Measurements from ENCODE around the gene GRIN1.
A peak's percentile ranks its signal among the peaks of the same experiment; 100 is the strongest.

Gene GRIN1

GRCh38 chr9:137129456-137130175, 9.3 kb upstream of the GRIN1 start (continued):
- TF ChIP-seq, protein P1, sequence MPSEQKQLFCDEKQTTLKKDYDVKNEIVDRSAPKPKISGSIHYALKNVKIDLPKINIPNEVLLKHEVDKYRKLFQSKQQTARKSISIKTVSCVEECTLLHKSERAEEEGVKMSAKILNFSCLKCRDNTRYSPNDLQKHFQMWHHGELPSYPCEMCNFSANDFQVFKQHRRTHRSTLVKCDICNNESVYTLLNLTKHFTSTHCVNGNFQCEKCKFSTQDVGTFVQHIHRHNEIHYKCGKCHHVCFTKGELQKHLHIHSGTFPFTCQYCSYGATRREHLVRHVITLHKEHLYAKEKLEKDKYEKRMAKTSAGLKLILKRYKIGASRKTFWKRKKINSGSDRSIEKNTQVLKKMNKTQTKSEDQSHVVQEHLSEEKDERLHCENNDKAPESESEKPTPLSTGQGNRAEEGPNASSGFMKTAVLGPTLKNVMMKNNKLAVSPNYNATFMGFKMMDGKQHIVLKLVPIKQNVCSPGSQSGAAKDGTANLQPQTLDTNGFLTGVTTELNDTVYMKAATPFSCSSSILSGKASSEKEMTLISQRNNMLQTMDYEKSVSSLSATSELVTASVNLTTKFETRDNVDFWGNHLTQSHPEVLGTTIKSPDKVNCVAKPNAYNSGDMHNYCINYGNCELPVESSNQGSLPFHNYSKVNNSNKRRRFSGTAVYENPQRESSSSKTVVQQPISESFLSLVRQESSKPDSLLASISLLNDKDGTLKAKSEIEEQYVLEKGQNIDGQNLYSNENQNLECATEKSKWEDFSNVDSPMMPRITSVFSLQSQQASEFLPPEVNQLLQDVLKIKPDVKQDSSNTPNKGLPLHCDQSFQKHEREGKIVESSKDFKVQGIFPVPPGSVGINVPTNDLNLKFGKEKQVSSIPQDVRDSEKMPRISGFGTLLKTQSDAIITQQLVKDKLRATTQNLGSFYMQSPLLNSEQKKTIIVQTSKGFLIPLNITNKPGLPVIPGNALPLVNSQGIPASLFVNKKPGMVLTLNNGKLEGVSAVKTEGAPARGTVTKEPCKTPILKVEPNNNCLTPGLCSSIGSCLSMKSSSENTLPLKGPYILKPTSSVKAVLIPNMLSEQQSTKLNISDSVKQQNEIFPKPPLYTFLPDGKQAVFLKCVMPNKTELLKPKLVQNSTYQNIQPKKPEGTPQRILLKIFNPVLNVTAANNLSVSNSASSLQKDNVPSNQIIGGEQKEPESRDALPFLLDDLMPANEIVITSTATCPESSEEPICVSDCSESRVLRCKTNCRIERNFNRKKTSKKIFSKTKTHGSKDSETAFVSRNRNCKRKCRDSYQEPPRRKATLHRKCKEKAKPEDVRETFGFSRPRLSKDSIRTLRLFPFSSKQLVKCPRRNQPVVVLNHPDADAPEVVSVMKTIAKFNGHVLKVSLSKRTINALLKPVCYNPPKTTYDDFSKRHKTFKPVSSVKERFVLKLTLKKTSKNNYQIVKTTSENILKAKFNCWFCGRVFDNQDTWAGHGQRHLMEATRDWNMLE (tag by site-specific recombination; conservative IDR thresholded peaks at IDR 0.05; ENCODE audit: low read depth), result no peak
- TF ChIP-seq HOXC10 (CRISPR knock-in tag; IDR thresholded peaks at IDR 0.05) (no peak), BCL11A (tag by site-specific recombination; IDR thresholded peaks at IDR 0.05; ENCODE audit: low read depth) (no peak), YY2 (tag by site-specific recombination; IDR thresholded peaks at IDR 0.05) (peak; percentile 86), ZFP3 (tag by site-specific recombination; IDR thresholded peaks at IDR 0.05; ENCODE audit: low read depth) (no peak), ZNF202 (tag by site-specific recombination; IDR thresholded peaks at IDR 0.05; ENCODE audit: borderline replicate concordance) (no peak), KLF8 (tag by site-specific recombination; IDR thresholded peaks at IDR 0.05) (peak; percentile 88), GLIS2 (tag by site-specific recombination; IDR thresholded peaks at IDR 0.05) (no peak), SP2 (tag by site-specific recombination; IDR thresholded peaks at IDR 0.05) (peak; percentile 70), SALL2 (tag by site-specific recombination; IDR thresholded peaks at IDR 0.05; ENCODE audit: borderline replicate concordance) (no peak), ZNF521 (tag by site-specific recombination; IDR thresholded peaks at IDR 0.05) (no peak), ZNF561 (tag by site-specific recombination; IDR thresholded peaks at IDR 0.05; ENCODE audit: borderline replicate concordance) (peak; percentile 66; the same call in 1 of the 2 replicates), SCRT1 (tag by site-specific recombination; IDR thresholded peaks at IDR 0.05; ENCODE audit: borderline replicate concordance) (no peak), ZNF132 (tag by site-specific recombination; IDR thresholded peaks at IDR 0.05; ENCODE audit: borderline replicate concordance) (no peak), ZNF248 (tag by site-specific recombination; IDR thresholded peaks at IDR 0.05) (no peak), HIC1 (tag by site-specific recombination; IDR thresholded peaks at IDR 0.05) (no peak), ZSCAN30 (tag by site-specific recombination; IDR thresholded peaks at IDR 0.05) (peak; percentile 40; the same call in 1 of the 2 replicates), ZNF596 (tag by site-specific recombination; IDR thresholded peaks at IDR 0.05) (0 out of 2 replicates have a peak, but pooled peaks have one; percentile 8), ZNF626 (tag by site-specific recombination; IDR thresholded peaks at IDR 0.05) (no peak), ZNF629 (tag by site-specific recombination; IDR thresholded peaks at IDR 0.05) (peak; percentile 27; the same call in 1 of the 2 replicates), RBAK (tag by site-specific recombination; IDR thresholded peaks at IDR 0.05) (no peak), ZNF610 (tag by site-specific recombination; IDR thresholded peaks at IDR 0.05; ENCODE audit: borderline replicate concordance) (no peak), ZSCAN16 (tag by site-specific recombination; IDR thresholded peaks at IDR 0.05) (no peak), KLF9 (tag by site-specific recombination; IDR thresholded peaks at IDR 0.05; ENCODE audit: low read depth) (peak; percentile 71), ZNF175 (tag by site-specific recombination; IDR thresholded peaks at IDR 0.05) (no peak)
- TF ChIP-seq, protein P2, sequence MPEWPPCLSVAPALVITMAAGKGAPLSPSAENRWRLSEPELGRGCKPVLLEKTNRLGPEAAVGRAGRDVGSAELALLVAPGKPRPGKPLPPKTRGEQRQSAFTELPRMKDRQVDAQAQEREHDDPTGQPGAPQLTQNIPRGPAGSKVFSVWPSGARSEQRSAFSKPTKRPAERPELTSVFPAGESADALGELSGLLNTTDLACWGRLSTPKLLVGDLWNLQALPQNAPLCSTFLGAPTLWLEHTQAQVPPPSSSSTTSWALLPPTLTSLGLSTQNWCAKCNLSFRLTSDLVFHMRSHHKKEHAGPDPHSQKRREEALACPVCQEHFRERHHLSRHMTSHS (tag by site-specific recombination; IDR thresholded peaks at IDR 0.05), result no peak
- TF ChIP-seq, protein P3, sequence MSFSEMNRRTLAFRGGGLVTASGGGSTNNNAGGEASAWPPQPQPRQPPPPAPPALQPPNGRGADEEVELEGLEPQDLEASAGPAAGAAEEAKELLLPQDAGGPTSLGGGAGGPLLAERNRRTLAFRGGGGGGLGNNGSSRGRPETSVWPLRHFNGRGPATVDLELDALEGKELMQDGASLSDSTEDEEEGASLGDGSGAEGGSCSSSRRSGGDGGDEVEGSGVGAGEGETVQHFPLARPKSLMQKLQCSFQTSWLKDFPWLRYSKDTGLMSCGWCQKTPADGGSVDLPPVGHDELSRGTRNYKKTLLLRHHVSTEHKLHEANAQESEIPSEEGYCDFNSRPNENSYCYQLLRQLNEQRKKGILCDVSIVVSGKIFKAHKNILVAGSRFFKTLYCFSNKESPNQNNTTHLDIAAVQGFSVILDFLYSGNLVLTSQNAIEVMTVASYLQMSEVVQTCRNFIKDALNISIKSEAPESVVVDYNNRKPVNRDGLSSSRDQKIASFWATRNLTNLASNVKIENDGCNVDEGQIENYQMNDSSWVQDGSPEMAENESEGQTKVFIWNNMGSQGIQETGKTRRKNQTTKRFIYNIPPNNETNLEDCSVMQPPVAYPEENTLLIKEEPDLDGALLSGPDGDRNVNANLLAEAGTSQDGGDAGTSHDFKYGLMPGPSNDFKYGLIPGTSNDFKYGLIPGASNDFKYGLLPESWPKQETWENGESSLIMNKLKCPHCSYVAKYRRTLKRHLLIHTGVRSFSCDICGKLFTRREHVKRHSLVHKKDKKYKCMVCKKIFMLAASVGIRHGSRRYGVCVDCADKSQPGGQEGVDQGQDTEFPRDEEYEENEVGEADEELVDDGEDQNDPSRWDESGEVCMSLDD (tag by site-specific recombination; IDR thresholded peaks at IDR 0.05), result no peak
- TF ChIP-seq, protein P4, sequence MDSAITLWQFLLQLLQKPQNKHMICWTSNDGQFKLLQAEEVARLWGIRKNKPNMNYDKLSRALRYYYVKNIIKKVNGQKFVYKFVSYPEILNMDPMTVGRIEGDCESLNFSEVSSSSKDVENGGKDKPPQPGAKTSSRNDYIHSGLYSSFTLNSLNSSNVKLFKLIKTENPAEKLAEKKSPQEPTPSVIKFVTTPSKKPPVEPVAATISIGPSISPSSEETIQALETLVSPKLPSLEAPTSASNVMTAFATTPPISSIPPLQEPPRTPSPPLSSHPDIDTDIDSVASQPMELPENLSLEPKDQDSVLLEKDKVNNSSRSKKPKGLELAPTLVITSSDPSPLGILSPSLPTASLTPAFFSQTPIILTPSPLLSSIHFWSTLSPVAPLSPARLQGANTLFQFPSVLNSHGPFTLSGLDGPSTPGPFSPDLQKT (IDR thresholded peaks at IDR 0.05; ENCODE audit: borderline replicate concordance, low read depth, low read length), result no peak

Measured in HEK293 (cell line).